GM23248 (cell line): ENCODE measurements around the gene HSPD1. TPM values are rescaled to one million over a fixed set of nuclear protein-coding genes. Genes with fewer than 3 reads are reported as not detected.

Source experiments
- DNase-seq: peaks from one replicate; pipeline ENCODE4 v3.0.0-alpha.2; 2015
- H2AFZ ChIP-seq: fragments of 200-600 bp; sonication (generic); 2 replicates; pipeline ENCODE4 v1.6.1; 2016; ENCODE audit warnings: antibody characterized with exemption
- H3F3A ChIP-seq: fragments of 200-600 bp; sonication (generic); 2 replicates; pipeline ENCODE4 v1.6.1; 2016; ENCODE audit warnings: mild to moderate bottlenecking, antibody characterized with exemption, mixed run types; ENCODE audit not compliant: insufficient read depth
- H3K27ac ChIP-seq: fragments of 200-600 bp; sonication (generic); 2 replicates; pipeline ENCODE4 v1.5.1; 2016; ENCODE audit warnings: mild to moderate bottlenecking
- H3K27me3 ChIP-seq: fragments of 200-600 bp; sonication (generic); replicated peaks from 2 replicates; pipeline ENCODE4 v1.6.1; 2016; ENCODE audit warnings: mild to moderate bottlenecking; ENCODE audit not compliant: insufficient read depth
- H3K36me3 ChIP-seq: fragments of 200-600 bp; sonication (generic); 2 replicates; pipeline ENCODE4 v1.6.1; 2016; ENCODE audit warnings: low read depth, mild to moderate bottlenecking
- H3K4me1 ChIP-seq: fragments of 200-600 bp; sonication (generic); 2 replicates; pipeline ENCODE4 v1.6.1; 2016; ENCODE audit warnings: mild to moderate bottlenecking; ENCODE audit not compliant: insufficient read depth
- H3K4me2 ChIP-seq: fragments of 200-600 bp; sonication (generic); one replicate; pipeline ENCODE4 v1.6.1; 2016; ENCODE audit warnings: mild to moderate bottlenecking; ENCODE audit not compliant: unreplicated experiment
- H3K4me3 ChIP-seq: fragments of 200-600 bp; sonication (generic); 2 replicates; pipeline ENCODE4 v1.5.1; 2016; ENCODE audit warnings: mild to moderate bottlenecking
- H3K79me2 ChIP-seq: fragments of 200-600 bp; sonication (generic); 2 replicates; pipeline ENCODE4 v1.6.1; 2016; ENCODE audit warnings: mild to moderate bottlenecking; ENCODE audit not compliant: insufficient read depth
- H3K9ac ChIP-seq: fragments of 200-600 bp; sonication (generic); 2 replicates; pipeline ENCODE4 v1.6.1; 2016; ENCODE audit warnings: mild to moderate bottlenecking
- H3K9me2 ChIP-seq: fragments of 200-600 bp; sonication (generic); 2 replicates; pipeline ENCODE4 v1.6.1; 2016; ENCODE audit warnings: mixed run types, mild to moderate bottlenecking, moderate library complexity; ENCODE audit not compliant: insufficient read depth
- H3K9me3 ChIP-seq: fragments of 200-600 bp; sonication (generic); one replicate; pipeline ENCODE4 v1.6.1; 2017; ENCODE audit warnings: low read depth
- H4K20me1 ChIP-seq: fragments of 200-600 bp; sonication (generic); 2 replicates; pipeline ENCODE4 v1.6.0; 2016; ENCODE audit not compliant: insufficient read depth
- EZH2 ChIP-seq: fragments of 200-600 bp; sonication (generic); IDR thresholded peaks from 2 replicates; pipeline ENCODE4 v1.6.1; 2018; ENCODE audit warnings: antibody characterized with exemption, mild to moderate bottlenecking; ENCODE audit not compliant: insufficient read depth, poor library complexity, severe bottlenecking
- EZH2phosphoT487 ChIP-seq: fragments of 200-600 bp; sonication (generic); IDR thresholded peaks from 2 replicates; pipeline ENCODE4 v1.6.1; 2018; ENCODE audit warnings: antibody characterized with exemption, moderate library complexity, mild to moderate bottlenecking, low read depth; ENCODE audit not compliant: insufficient read depth
- WGBS, 2 experiments: methylation state at CpG; one replicate each; pipeline ENCODE4 v1.1.6; 2015 to 2017; ENCODE audit warnings: low lambda C conversion rate in 2 of 2, low coverage in 1 of 2; ENCODE audit errors: missing lambda C conversion rate in 2 of 2; 5-methylcytosine and 5-hydroxymethylcytosine counted together
- in situ Hi-C: fragments of 300-500 bp; cut with MboI; formaldehyde crosslinking; loops from 2 replicates; pipeline ENCODE4 v1.15.0; 2020
- polyA plus RNA-seq: library from polyadenylated mRNA; unstranded; fragments of >200 nt; fragmentation: Nextera tagmentation; extraction: Ambion mirVana; gene quantifications from 2 replicates; pipeline ENCODE4 v1.2.1, GENCODE V29; 2016
- total RNA-seq: library from RNA; depleted of rRNA; stranded (reverse); fragments of >200 nt; shearing (Covaris generic); gene quantifications from 2 replicates; pipeline ENCODE4 v1.2.3, GENCODE V29; 2014; rRNA removed

The HSPD1 gene
- total RNA-seq (106 and 151 TPM in 2 replicates), polyA plus RNA-seq (209 and 214 TPM in 2 replicates)

DNA sequence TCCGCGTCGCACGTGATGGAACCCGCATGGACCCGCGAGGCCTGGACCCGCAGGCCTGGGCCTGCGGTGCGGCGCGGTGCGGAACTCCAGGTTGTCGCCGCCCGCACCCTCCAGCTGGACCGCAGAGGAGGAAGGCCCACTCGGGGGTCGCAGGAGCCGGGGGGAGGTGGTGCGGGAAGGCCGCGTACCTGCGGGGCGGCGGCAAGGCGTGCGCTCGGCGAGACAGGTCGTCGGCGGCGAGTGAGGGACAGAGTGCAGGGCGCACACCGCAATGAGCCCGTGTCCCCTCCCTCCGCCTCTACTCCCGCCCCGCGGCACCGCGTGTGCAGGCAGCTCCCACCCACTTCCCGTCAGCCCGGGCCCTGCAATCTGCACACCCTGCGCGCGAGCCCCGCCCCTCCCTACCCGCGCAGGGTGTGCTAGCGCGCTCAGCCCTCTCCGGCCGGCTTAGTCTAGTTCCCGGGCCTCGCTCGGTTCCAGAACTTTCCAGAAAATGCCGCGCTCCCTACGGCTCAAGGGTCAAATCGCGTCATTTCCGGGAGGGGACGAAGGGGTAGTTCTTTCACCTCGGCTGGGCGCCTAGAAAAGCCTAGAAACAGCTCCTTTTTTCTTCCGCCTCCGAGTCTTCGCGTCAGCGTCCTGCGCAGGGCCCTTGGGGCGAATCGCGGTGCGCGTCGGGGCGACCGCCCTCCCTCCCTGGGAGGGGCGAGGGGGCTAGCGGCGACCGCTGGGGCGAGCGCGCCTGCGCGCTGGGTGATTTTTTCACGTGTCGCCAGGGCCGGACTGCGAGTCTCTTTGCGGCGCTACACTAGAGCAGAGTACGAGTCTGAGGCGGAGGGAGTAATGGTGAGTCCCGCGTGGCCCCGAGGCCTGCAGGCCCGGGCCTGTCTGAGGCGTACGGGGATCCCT, at the start of gene HSPD1, which contains the start of gene HSPE1:
TSS of gene HSPD1 (minus strand) at position 247 of the 909 bp plus-strand sequence. CDS start 992 bp downstream, outside the sequence.
TSS of gene HSPE1 (plus strand) at position 786 of the 909 bp plus-strand sequence. CDS start at position 844, 58 bp downstream.
- H3K9ac ChIP-seq = peak within 1 kb of the TSS; percentile 89
- H3K4me3 ChIP-seq = peak within 1 kb of the TSS; percentile 89
- H3K27me3 ChIP-seq = no peaks in the 10 kb centered on the region
- H3K79me2 ChIP-seq = peaks cover 92% of the 10 kb centered on the region
- H3K4me1 ChIP-seq = peaks cover 38% of the 10 kb centered on the region
- H4K20me1 ChIP-seq = no peaks in the 10 kb centered on the region
- H3K27ac ChIP-seq = peak within 1 kb of the TSS; percentile 79
- peaks cover 48% of the 10 kb centered on the region for H3K36me3 ChIP-seq
- in situ Hi-C loops = no loop called here
- H3K4me2 ChIP-seq = peak within 1 kb of the TSS; percentile 94
- H3F3A ChIP-seq = peaks cover 27% of the 10 kb centered on the region
- H2AFZ ChIP-seq = peak within 1 kb of the TSS; percentile 74
- H3K9me3 ChIP-seq = no peaks in the 10 kb centered on the region
- no peaks in the 10 kb centered on the region for H3K9me2 ChIP-seq
- peak; percentile 100 for DNase-seq
- TF ChIP-seq EZH2phosphoT487 (no peak), EZH2 (no peak)
- WGBS, 2 experiments = 0 to 1% methylated on average over 51 to 98 of the region's 104 CpGs

DNA sequence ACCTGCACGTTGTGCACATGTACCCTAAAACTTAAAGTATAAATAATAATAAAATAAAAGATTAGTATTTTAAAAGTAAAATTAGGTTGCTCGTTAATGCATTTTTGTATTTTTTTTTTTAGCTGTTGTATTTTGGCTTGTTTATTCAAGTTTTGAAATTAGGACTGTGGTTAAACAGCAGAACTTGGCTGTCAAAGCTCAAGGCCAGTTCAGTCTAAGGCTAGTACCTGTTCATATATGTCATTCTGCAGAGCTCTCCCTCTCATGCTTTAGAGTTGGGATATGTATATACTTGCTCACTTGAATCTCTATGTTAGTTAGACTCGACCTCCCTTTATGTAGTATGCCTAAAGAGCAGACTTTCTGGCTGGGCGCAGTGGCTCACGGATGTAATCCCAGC, 48.9 kb upstream of the HSPD1 start:
- H2AFZ ChIP-seq = no peak overlapping the region
- H3K9ac ChIP-seq = no peak overlapping the region
- no peak for TF ChIP-seq EZH2
- TF ChIP-seq EZH2phosphoT487 = no peak
- peaks cover 53% of the 10 kb centered on the region for H3K79me2 ChIP-seq
- no peaks in the 10 kb centered on the region for H3K4me1 ChIP-seq
- no peak overlapping the region for H3K4me3 ChIP-seq
- H3K27ac ChIP-seq = no peak overlapping the region
- H3K4me2 ChIP-seq = no peak overlapping the region
- 98 to 99% methylated on average over 5 of the region's 5 CpGs for WGBS, 2 experiments
- DNase-seq = no peak
- peaks cover 53% of the 10 kb centered on the region for H3K36me3 ChIP-seq
- H3K9me3 ChIP-seq = no peaks in the 10 kb centered on the region
- in situ Hi-C loops = no loop called here
- no peaks in the 10 kb centered on the region for H4K20me1 ChIP-seq
- no peaks in the 10 kb centered on the region for H3K27me3 ChIP-seq
- no peaks in the 10 kb centered on the region for H3F3A ChIP-seq
- no peaks in the 10 kb centered on the region for H3K9me2 ChIP-seq

DNA sequence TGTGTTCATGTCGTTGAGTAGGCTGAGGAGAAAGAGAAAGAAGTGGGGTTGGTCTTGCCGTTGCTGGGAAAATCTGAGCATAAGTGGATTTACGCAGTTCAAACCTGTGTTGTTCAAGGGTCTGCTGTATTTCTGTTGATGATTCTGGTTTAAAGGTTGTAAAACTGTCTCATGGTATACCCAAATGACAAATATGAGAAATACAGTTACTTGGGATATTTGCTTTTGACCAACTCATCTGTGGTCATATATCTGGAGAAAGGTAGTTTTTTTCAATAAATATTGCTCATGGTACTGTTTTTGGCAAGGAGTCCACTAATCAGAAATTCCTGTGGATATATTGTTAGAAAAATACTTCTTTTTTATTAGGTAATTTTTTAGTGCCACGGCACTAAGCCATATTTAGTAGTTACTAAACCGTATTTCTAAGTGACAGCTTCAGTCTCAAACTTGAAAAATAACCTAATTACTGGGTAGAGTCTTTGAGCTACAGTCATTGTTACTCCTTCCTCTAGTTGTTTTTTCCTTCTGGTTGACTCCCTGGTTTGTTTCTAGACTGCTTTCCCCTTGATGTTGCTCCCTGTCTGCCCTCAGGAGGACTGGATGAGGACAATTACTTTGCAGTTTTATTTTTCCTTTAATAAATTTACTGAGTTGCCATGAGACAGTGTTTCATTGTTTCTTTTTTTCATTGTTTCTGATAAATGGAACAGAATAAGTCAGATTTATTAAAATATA, 47.7 kb upstream of the HSPD1 start:
- Histone ChIP-seq H3K36me3 (peaks cover 51% of the 10 kb centered on the region), H3F3A (no peaks in the 10 kb centered on the region), H4K20me1 (no peaks in the 10 kb centered on the region), H3K4me2 (no peak overlapping the region), H3K4me3 (no peak overlapping the region), H3K9me3 (no peaks in the 10 kb centered on the region), H3K9ac (no peak overlapping the region), H3K9me2 (no peaks in the 10 kb centered on the region), H2AFZ (no peak overlapping the region), H3K79me2 (peaks cover 66% of the 10 kb centered on the region), H3K27ac (no peak overlapping the region), H3K27me3 (no peaks in the 10 kb centered on the region), H3K4me1 (no peaks in the 10 kb centered on the region)
- in situ Hi-C loops = no loop called here
- TF ChIP-seq EZH2 (no peak), EZH2phosphoT487 (no peak)
- no peak for DNase-seq
- WGBS, 2 experiments = 84 to 85% methylated on average over 5 of the region's 5 CpGs

- in situ Hi-C loops = no loop called here
- H3K4me1 ChIP-seq = peaks cover 4% of the 10 kb centered on the region; the same call in 1 of the 2 replicates
- H4K20me1 ChIP-seq = 0 out of 2 replicates have a peak, but pooled peaks cover 6% of the 10 kb centered on the region
- no peak overlapping the region for H2AFZ ChIP-seq
- TF ChIP-seq EZH2 = no peak
- H3K36me3 ChIP-seq = peaks cover 45% of the 10 kb centered on the region
- no peaks in the 10 kb centered on the region for H3F3A ChIP-seq
- 79 to 84% methylated on average over 3 of the region's 3 CpGs for WGBS, 2 experiments
- no peak for DNase-seq
- H3K4me2 ChIP-seq = no peak overlapping the region
- H3K9me2 ChIP-seq = no peaks in the 10 kb centered on the region
- H3K9me3 ChIP-seq = no peaks in the 10 kb centered on the region
- H3K27ac ChIP-seq = no peak overlapping the region
- H3K79me2 ChIP-seq = peaks cover 96% of the 10 kb centered on the region
- H3K4me3 ChIP-seq = no peak overlapping the region
- no peaks in the 10 kb centered on the region for H3K27me3 ChIP-seq
- no peak overlapping the region for H3K9ac ChIP-seq
Measured at GRCh38 chr2:197543206-197543605, 43.6 kb upstream of the HSPD1 start.
